Endothelial cell (in vitro differentiated cells): ENCODE data around the gene HBE1. TPM values are rescaled to one million over a fixed set of nuclear protein-coding genes. Genes with fewer than 3 reads are reported as not detected.

Experiments
- DNase-seq: peaks from one replicate; pipeline ENCODE4 v3.0.0; 2021; ENCODE audit warnings: low spot score
- H3K27ac Mint-ChIP-seq: one replicate; pipeline ENCODE4 v1.8.0; 2021; ENCODE audit warnings: mixed read lengths, inconsistent platforms; ENCODE audit not compliant: unreplicated experiment
- H3K27me3 Mint-ChIP-seq: one replicate; pipeline ENCODE4 v1.8.0; 2021; ENCODE audit warnings: mild to moderate bottlenecking, moderate library complexity, mixed read lengths, inconsistent platforms; ENCODE audit not compliant: unreplicated experiment
- H3K36me3 Mint-ChIP-seq: one replicate; pipeline ENCODE4 v1.8.0; 2021; ENCODE audit warnings: mild to moderate bottlenecking, low read depth, mixed read lengths, inconsistent platforms; ENCODE audit not compliant: unreplicated experiment
- H3K4me1 Mint-ChIP-seq: one replicate; pipeline ENCODE4 v1.8.0; 2021; ENCODE audit warnings: mild to moderate bottlenecking, mixed read lengths, inconsistent platforms; ENCODE audit not compliant: unreplicated experiment
- H3K4me3 Mint-ChIP-seq: one replicate; pipeline ENCODE4 v1.8.0; 2021; ENCODE audit warnings: mild to moderate bottlenecking, mixed read lengths, inconsistent platforms; ENCODE audit not compliant: unreplicated experiment
- H3K9me3 Mint-ChIP-seq: one replicate; pipeline ENCODE4 v1.8.0; 2021; ENCODE audit warnings: mixed read lengths, inconsistent platforms; ENCODE audit not compliant: unreplicated experiment
- CTCF ChIP-seq: fragments of 200-600 bp; sonication (generic); IDR thresholded peaks from one replicate; pipeline ENCODE4 v1.5.0; 2021; ENCODE audit warnings: antibody characterized with exemption; ENCODE audit not compliant: unreplicated experiment
- total RNA-seq: library from RNA; stranded (reverse); fragmentation: NEBNext Ultra II Directional; extraction: Animal tissue kit (Norgen Biotek cat#: 25700); gene quantifications from one replicate; pipeline ENCODE4 v1.2.1, GENCODE V29; 2021; ENCODE audit not compliant: unreplicated experiment

The HBE1 gene
- total RNA-seq, 1 donor from 2014 or later: not detected

GRCh38 chr11:5304046-5304445, 34.3 kb upstream of the HBE1 start:
- H3K4me1 Mint-ChIP-seq: no peaks in the 10 kb centered on the region
- H3K36me3 Mint-ChIP-seq: no peaks in the 10 kb centered on the region
- no peak overlapping the region for H3K4me3 Mint-ChIP-seq
- H3K27me3 Mint-ChIP-seq: no peaks in the 10 kb centered on the region
- no peaks in the 10 kb centered on the region for H3K9me3 Mint-ChIP-seq
- H3K27ac Mint-ChIP-seq: no peak overlapping the region
- TF ChIP-seq CTCF: no peak
- no peak for DNase-seq

- DNase-seq: no peak
- TF ChIP-seq CTCF: no peak
- Mint-ChIP-seq H3K4me3 (no peak overlapping the region), H3K27me3 (no peaks in the 10 kb centered on the region), H3K36me3 (no peaks in the 10 kb centered on the region), H3K4me1 (no peaks in the 10 kb centered on the region), H3K27ac (no peak overlapping the region), H3K9me3 (no peaks in the 10 kb centered on the region)
These were observed 33.9 kb upstream of the HBE1 start for GRCh38 chr11:5303626-5304025.

DNA sequence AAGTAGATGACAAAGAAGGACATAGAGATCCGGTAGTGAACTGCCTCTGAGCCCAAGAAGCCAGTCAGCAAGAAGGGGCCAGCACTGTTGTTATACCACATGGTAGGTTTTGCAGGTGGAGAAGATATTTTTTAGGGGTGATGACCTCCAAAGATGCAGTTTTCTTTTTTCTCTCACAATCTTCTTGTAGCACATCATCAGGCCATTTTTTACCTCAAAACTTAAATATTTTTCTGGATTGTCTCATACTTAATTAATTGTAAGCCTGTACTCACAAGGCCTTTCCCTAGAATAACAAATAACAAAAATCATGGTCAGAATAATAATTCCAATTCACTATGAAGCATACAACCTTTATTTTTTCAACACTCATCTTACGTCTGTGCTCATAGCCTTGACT, 32.1 kb upstream of the HBE1 start, which contains the start of gene OR51B4:
Gene OR51B4, minus strand, starts transcription at position 101 of the 400 bp plus-strand sequence. Its CDS starts 0 bp downstream, at position 101.
- TF ChIP-seq CTCF: no peak
- DNase-seq: no peak
- Mint-ChIP-seq H3K27ac (no peak within 1 kb of the TSS), H3K4me3 (no peak within 1 kb of the TSS), H3K36me3 (no peaks in the 10 kb centered on the region), H3K4me1 (no peaks in the 10 kb centered on the region), H3K9me3 (no peaks in the 10 kb centered on the region), H3K27me3 (no peaks in the 10 kb centered on the region)

- H3K4me1 Mint-ChIP-seq: no peaks in the 10 kb centered on the region
These were observed 30.5 kb upstream of the HBE1 start for GRCh38 chr11:5300251-5300650.

GRCh38 chr11:5298451-5298850, 28.7 kb upstream of the HBE1 start:
- Mint-ChIP-seq H3K4me1 (no peaks in the 10 kb centered on the region), H3K27ac (no peak overlapping the region), H3K36me3 (no peaks in the 10 kb centered on the region), H3K9me3 (no peaks in the 10 kb centered on the region), H3K27me3 (no peaks in the 10 kb centered on the region), H3K4me3 (no peak overlapping the region)
- DNase-seq: no peak
- no peak for TF ChIP-seq CTCF

More at GRCh38 chr11:5300251-5300650, 30.5 kb upstream of the HBE1 start:
- H3K27me3 Mint-ChIP-seq: no peaks in the 10 kb centered on the region
- no peaks in the 10 kb centered on the region for H3K9me3 Mint-ChIP-seq
- no peak overlapping the region for H3K4me3 Mint-ChIP-seq
- H3K27ac Mint-ChIP-seq: no peak overlapping the region
- H3K36me3 Mint-ChIP-seq: no peaks in the 10 kb centered on the region
- no peak for DNase-seq
- TF ChIP-seq CTCF: no peak
